ENCODE data around the gene PLA2G4C.

GRCh38 chr19:48004236-48004635, 106.4 kb downstream of the PLA2G4C start:
- TF ChIP-seq POLR2AphosphoS5 (IDR thresholded peaks at IDR 0.05) (no peak), CTCF (IDR thresholded peaks at IDR 0.05) (no peak), EP300 (IDR thresholded peaks at IDR 0.05; ENCODE audit: low read depth) (no peak), POLR2A (IDR thresholded peaks at IDR 0.05) (no peak)
